HG02798 (cell line): ENCODE measurements around the gene KRT8.
A peak's percentile ranks its signal among the peaks of the same experiment; 100 is the strongest.
"Not testable (repeated sequence)": the region's sequence is repeated elsewhere in the genome, so short reads cannot be mapped to it uniquely, and the experiment has no call there.

Source experiments
- ATAC-seq: cut with Tn5 transposase; IDR thresholded peaks from one replicate; pipeline ENCODE4 v1.9.1; 2021; ENCODE audit warnings: mild to moderate bottlenecking; ENCODE audit not compliant: unreplicated experiment, poor library complexity

KRT8 gene

DNA sequence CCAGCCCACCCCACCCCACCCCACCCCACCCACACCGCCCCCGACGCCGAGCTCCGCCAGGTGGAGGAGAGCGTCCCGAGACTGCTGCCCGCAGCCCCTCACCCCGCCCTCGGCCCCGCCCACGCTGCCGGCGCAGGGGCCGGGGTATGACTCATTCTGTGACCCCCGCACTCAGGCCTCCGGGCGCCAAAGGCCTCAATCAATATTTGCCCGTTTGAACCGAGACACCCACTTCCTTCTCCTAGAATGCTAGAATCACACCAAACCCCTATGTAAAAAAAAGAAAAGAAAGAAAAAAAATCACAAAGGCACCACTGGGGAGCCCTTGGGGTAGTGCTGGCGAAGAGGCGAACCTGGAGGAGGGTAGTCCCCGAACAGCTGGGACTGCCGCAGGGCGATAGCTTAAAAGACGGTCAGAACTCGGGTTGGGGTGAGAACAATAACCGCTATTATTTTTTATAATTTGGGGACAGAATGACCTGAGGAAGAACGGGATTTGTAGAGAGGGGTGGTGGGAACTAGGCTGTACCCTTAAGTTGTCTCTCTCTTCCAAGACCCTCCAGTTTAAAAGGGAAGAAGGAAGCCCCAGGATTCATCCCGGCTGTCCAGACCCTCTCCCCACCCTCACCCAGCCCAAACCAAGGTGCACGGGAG lies 894 bp downstream of the KRT8 start:
- peak; percentile 48 for ATAC-seq

DNA sequence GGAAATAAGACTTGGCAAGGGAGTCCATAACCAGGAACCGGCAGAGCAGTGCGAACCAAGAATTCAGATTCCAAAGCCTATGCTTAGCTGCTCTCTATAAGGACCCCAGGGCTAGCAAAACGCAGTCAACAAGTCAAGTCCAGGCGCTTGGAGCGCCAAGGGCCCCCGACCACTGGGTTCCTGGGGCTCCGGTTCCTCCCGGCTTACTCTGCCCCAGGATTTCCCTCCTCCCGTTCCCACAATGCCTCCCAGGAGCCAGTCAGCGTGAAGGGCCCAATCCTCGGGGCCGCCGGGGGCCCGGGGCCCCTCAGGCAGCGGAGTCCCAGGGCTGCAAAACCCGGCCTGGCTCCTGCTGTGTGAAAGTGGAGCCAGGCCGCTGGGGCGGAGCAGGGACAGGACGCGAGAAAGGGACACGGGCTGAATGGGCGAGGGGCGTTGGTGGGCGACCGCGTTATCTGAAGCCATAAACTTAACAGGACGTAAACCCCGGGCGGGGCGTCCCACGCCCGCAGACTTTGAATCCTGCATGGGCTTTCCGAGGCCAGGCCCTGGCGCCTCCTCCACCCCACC lies 1.5 kb downstream of the KRT8 start:
- peak; percentile 49 for ATAC-seq

DNA sequence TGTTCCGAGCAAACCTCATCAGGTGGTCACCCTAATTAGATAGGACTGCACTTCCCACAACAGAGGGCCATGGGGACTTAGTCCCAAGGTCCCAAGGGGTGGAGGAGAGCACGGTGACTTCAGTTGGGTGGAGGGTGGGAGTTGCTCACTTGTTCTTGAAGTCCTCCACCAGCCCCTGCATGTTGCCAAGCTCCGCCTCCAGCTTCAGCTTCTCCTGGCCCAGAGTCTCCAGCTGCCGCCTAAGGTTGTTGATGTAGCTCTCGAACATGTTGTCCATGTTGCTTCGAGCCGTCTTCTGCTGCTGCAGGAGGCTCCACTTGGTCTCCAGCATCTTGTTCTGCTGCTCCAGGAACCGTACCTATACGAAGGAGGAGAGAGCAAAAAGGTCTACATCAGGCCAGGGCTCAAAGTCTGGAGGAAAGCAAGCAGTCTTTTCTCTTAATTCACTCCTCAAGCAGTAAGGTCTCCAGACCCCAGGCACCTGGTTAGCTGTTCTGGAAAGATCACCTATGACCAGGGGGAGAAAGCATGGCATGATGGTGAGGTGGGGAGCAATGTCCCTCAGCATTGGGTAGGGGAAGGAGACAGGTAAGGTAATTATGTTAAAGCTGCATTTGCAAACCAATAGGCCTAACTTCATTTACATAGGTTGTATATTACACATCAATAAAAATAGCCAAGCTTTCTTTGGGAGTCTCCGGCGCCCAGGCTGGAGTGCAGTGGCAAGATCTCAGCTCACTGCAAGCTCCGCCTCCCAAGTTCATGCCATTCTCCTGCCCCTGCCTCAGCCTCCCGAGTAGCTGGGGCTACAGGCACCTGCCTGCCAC lies 2.9 kb downstream of the KRT8 start:
- no peak for ATAC-seq

DNA sequence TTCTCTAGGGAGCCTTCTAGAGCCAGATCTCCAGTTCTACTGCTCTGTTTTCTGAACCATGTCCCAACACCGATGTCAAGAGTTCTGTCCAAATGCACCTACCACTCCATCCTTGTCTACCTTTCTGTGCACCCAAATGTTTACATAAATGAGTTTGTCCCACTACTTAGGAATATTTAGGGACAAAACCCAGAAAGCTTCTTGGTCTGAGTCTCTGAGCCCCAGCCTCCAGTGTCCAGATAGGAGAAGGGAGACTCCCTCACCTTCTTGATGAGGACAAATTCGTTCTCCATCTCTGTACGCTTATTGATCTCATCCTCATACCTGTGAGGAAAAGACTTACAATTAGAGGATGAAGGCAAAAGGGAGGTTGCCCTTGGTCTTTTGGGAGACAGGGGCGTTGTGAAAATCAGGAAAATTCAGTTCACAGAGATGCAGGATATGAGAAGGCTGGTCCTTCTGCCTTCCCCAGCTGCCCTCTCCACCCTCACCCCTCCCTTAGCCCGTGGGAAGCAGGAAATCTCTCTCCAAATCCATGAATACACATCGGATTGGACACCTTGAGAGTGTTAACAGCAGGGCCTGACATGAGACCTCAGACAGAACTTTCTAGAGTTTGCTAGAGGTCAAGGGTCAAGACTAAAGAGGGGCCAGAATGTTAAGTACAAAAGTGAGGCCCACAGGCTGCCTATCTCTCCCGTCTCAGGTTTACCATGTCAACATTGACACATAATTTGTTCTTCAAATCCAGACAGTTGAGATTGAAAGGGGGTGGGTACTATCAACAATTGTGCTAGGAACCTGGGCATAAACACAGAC lies 3.8 kb downstream of the KRT8 start:
- ATAC-seq = no peak

DNA sequence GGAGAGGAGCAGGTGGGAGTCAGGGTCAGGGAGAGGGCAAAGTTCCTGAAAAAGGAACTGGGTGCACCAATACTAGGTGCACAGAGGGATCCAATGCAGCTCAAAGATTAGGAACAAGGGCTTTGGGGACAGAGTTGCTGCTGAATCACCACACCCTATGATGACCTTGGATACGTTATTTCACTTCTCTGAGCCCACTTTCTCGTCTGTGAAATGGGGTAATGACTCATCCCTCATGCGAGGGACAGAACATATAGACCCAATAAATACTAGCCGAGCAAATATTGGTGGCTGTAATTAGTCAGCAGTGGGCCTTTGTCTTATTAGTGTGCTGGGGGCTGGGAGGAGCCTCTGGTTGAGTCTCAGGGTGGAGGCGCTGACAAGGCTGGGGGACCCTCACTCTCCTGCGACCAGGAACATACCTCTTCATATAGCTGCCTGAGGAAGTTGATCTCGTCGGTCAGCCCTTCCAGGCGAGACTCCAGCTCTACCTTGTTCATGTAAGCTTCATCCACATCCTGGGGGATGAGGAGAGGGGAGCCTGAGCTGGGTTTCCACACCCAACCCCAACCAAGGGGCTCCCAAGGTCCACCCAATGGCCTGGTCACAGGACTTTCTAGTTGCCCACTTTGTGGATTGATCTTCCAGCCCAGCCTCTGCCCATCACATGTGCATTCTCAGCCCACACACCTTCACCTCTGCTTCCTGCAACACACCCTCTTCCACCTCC lies 4.5 kb downstream of the KRT8 start:
- ATAC-seq = no peak

DNA sequence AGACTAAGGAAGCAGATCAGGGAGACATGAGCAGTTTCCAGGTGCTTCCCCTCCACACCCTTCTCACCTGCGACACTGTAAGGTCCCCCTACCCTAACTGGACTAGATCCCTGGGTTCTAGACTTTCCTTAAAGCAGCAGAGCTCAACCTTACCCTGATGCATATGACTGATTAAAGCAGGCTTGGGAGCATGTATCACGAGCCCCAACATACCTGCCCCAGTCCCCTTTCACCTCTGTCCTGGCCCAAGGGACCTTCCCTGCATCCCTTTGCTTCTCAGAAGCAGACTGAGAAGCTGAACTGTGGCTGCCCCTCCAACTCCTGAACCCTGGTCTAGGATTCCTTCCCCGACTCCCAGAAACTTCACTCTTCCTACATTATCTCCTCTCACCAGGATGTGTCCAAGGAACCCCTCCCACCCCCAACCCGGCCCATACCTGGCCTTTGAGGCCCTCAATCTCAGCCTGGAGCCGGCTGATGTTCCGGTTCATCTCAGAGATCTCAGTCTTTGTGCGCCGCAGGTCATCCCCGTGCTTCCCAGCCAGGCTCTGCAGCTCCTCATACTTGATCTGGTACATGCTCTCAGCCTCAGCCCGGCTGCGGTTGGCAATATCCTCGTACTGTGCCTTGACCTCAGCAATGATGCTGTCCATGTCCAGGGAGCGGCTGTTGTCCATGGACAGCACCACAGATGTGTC lies 5.4 kb downstream of the KRT8 start:
- no peak for ATAC-seq

DNA sequence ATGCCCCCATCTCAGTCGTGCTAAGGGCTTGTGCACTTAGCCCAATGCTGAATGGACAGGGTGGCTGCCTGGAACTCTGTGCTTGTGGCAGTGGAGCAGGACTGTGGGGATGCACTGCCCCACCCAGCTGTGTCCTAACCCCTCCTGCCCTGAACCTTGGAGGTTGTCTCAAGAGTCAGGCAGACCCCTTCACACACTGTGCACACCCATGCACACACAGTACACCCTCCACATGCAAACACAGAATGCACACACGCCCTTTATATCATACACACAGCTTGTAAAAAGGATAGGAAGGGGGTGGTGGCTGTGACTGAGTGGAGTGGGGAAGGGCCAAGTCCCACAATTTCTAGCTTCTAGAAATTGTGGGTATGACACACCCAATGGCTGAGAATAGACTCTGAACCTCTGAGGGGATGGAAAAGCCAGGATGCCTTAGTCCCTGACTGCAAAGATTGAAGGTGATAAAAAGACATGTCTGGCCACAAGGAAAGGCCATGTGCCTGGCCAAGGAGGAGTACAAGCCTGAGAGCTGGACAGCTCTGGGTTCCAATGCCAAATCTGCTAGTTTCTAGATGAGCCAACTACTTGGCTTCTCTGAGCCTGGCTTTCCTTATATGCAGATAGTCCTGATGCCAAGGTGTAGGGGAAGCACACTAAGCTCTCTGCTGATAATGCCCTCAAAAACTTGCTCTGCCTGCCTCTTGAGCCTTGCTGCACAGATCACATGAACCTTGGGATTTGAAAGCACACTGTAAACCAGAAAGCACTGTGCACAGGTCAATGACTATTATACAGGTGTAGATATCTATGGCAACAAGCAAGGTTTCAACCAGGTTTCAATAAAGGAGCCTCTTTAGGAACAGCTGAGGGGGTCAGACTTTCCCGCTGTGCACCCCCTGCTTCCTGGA lies 8.4 kb downstream of the KRT8 start:
- no peak for ATAC-seq

DNA sequence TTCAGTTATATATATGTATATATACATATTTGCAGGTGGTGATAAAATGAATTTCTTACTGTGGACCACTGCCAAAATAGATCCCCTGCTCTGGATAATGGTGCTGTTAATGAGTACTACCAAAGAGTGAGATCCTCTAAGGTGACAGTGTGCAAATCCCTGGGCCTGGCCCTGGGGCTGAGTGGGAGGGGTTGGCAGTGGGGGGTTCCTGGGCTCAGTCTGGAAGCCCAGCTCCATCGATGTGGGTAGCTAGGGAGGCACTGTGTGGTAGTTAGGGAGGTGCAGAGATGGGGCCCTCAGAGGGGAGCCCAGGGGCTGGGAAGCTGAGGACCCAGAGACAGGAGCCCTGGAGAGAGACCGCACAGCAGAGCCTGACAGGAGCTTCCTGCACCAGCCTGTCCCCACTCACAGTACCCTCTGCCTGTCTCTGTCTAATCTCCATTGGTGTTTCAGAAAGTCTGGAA lies 9.1 kb downstream of the KRT8 start:
- no peak for ATAC-seq

DNA sequence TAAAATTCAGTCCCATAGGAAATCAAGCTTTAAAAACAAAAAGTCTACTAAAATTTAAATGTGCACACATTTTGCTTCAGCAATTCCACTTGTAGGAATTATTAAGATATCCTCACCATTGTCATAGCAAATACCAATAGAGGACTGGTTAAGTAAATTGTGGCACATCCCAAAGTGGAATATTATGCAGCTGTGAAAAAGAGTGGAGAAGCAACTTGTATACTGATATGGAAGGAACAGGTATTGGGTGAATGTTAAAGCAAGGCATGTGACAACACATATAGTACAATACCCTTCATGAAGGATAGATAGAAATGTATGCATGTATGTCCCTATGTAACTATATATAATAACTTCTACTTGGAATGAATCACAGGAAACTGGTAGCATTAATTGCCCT lies 11.9 kb downstream of the KRT8 start:
- no peak for ATAC-seq

DNA sequence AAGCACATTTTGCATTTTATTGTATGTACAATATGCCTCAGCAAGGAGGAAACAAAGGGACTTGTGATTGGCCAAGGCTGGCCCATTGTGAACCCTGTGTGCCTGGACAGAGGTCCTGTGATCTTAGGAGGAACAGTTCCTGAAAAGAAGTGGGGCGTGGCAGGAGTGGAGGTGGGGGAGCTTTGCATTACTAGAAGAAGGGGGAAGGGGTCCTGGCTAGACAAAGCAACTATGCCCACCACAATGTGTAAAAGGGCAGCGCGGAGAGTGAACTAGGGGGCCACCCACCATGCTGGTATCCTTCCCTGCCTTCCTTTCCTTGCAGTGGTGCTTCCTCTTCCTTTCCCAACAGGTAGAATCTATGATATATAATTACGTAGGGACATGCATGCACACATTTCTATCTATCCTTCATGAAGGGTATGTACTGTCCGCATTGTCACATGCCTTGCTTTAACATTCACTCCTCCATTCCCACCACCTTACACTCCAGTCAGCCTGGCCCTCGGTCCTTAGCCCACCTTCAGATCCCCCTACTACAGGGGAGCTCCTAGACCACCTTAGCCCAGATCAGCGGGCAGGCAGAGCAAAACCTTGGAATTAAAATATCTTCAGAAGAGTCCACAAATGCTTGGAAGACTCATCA lies 12.5 kb downstream of the KRT8 start:
- ATAC-seq = no peak

DNA sequence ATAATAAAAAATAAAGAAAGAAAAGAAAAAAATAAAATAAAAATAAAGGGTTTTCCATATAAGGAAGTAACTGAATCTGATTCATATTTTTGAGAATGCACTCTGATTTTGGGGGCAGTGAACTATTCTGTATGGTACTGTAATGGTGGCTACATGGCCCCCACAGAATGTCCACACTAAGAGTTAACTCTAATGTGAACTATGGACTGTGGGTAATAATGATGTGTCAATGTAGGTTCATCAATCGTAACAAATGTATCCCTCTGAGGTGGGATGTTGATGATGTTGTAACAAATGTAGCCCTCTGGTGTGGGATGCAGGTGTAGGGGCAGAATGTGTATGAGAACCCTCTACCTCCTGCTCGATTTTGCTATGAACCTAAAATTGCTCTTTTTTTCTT lies 13.8 kb downstream of the KRT8 start:
- ATAC-seq = no peak

DNA sequence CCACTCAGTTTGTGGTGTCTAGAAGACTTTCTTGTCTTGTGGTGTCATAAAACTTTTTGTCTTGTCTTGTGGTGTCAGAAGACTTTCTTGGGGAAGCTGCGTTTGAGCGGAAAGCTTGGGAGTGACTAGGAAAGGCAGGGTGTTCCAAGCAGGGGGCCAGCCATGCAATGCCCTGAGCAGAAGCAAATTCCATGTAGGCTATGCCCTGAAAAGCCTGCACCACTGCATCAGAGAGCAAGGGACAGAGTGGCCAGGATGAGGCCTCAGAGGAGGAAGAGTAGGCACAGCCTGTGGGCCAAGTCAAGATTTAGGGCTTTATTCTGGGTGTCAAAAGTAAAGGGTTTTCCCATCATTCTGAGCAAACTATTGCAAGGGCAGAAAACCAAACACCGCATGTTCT lies 14.5 kb downstream of the KRT8 start:
- ATAC-seq = no peak

DNA sequence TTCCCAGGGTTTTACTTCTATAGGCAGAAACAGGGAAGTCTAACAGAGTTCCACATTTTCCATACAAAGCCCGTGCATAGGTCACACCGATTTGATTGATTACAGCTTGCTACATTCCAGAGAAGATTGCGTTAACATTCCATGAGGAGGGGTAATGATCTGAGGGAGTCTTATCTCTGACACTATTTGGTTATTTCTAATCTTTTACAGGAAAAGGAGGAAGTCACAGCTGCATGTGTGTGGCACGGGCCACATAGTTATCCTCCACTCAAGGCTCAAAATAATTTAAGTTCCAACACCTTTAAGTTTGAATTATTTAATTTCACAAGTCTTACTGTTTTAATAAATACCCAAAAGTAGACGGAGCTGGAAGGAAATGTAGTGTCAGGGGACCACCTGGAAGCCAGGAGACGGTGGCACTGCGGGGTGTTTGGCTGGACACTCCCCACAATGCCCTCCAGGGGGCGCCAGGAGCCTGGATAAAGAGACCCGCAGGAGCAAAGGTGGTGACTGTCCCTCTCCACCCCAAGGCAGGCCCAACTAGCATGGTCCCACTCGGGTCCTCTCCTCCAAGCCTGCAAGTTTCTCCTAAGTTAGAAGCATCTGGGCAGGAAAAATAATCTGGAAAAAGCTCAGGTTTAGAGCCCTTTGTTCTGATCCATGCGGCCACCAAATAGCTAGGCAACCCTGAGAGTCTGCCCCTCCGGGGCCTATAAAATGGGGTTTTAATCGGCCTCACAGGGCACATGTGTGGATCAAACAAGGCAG lies 20.2 kb downstream of the KRT8 start:
- peak; percentile 52 for ATAC-seq

DNA sequence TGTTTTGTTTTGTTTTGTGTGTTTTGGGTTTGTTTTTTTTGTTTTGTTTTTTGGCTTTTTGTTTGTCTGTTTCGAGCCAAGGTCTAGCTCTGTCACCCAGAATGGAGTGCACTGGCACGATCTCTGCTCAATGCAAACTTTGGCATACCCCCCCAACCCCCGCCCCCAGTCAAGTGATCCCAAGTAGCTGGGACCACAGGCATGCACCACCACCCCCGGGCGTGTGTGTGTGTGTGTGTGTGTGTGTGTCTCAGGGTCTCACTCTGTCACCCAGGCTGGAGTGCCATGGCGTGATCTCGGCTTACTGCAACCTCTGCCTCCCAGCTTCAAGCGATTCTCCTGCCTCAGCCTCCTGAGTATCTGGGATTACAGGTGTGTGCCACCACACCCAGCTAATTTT lies 24.4 kb downstream of the KRT8 start:
- not testable (repeated sequence) for ATAC-seq

DNA sequence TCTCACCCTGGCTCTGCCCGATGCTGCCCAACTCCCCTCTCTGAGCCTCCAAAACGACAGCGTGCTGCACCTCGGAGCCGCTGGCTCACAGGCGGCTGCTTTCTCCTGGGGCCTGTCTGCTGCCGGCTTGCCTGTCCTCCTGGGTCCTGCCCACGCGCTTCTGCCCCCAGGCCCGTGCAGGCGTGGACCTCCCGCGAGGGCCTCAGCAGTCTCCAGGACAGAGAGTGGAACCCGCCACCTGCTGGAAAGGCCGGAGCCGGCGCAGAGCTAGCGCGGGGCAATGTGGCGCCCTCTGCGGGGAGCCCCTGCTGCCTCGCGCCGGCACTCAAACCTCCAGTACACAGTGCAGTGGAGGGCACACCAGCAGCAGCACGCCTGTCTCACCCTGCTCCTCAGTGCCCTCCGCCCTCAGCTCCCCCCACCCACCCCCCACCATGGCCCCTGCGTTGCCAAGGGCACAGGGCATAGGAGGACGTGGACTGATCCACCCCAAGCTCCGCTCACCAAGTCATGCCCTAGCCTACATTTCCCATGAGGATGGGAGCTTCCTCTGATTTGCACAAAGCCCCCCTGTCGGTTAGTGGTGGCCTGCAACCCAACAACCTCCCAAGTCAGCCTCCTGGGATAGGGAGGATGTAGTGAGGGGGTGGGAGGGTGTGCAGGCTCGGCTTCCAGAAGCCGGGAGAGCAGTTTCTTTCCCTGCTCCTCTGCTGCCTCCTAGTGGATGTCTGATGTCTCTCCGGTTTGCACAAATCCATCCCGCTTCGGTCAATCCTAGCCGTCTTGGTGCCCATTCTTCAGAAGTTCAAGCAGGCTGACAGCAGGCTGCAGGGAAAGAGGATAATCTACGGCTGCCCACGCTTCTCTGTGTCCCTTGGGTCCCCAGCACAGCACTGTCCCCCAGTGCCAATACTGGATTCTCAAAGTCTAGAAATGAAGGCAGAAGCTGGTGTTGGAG lies 25.2 kb downstream of the KRT8 start:
- peak; percentile 57 for ATAC-seq
